ENCODE data around the gene EXOC7. TPM values are rescaled to one million over a fixed set of nuclear protein-coding genes. Genes with fewer than 3 reads are reported as not detected.

EXOC7 gene
- total RNA-seq, 2 donors from 2014 or later, result 74.1 to 79.5 TPM

GRCh38 chr17:76139801-76140660 lies 36.4 kb upstream of the EXOC7 start:
- intact Hi-C loops (cut with DNase I), result loop anchor here in 1 of 2 donors (10.0 kb wide), 1 partner anchor 45 kb away; no protein-coding TSS in a partner anchor
- no peak for ATAC-seq
- no peak for DNase-seq

GRCh38 chr17:76138896-76139752 lies 35.5 kb upstream of the EXOC7 start:
- intact Hi-C loops (cut with DNase I), result loop anchor here in 1 of 2 donors (10.0 kb wide), 1 partner anchor 46 kb away; no protein-coding TSS in a partner anchor
- no peak for DNase-seq
- no peak for ATAC-seq

- intact Hi-C loops (cut with DNase I), result loop anchor here in 1 of 2 donors (10.0 kb wide), 1 partner anchor 46 kb away; no protein-coding TSS in a partner anchor
- DNase-seq, result no peak
These were observed 34.8 kb upstream of the EXOC7 start for GRCh38 chr17:76138234-76138895.

GRCh38 chr17:76137351-76138233 lies 34.0 kb upstream of the EXOC7 start:
- no peak for DNase-seq
- intact Hi-C loops (cut with DNase I), result loop anchor here in 1 of 2 donors (10.0 kb wide), 1 partner anchor 47 kb away; no protein-coding TSS in a partner anchor
- no peak for ATAC-seq

More at GRCh38 chr17:76138234-76138895, 34.8 kb upstream of the EXOC7 start:
- no peak for ATAC-seq

GRCh38 chr17:76137001-76137350 lies 33.4 kb upstream of the EXOC7 start:
- ATAC-seq (no peak), DNase-seq (no peak)
- intact Hi-C loops (cut with DNase I), result loop anchor here in 1 of 2 donors (10.0 kb wide), 1 partner anchor 48 kb away; no protein-coding TSS in a partner anchor

GRCh38 chr17:76136276-76137000 lies 32.9 kb upstream of the EXOC7 start:
- intact Hi-C loops (cut with DNase I), result loop anchor here in 1 of 2 donors (10.0 kb wide), 1 partner anchor 48 kb away; no protein-coding TSS in a partner anchor
- DNase-seq, result no peak
- no peak for ATAC-seq

- no peak for DNase-seq
These were observed 32.2 kb upstream of the EXOC7 start for GRCh38 chr17:76135810-76136188.

GRCh38 chr17:76134911-76135809 lies 31.6 kb upstream of the EXOC7 start:
- ATAC-seq, result no peak
- intact Hi-C loops (cut with DNase I), result loop anchor here in 1 of 2 donors (10.0 kb wide), 1 partner anchor 50 kb away; no protein-coding TSS in a partner anchor
- DNase-seq, result no peak

More at GRCh38 chr17:76135810-76136188, 32.2 kb upstream of the EXOC7 start:
- no peak for ATAC-seq
- intact Hi-C loops (cut with DNase I), result loop anchor here in 1 of 2 donors (10.0 kb wide), 1 partner anchor 49 kb away; no protein-coding TSS in a partner anchor

GRCh38 chr17:76132574-76133338 lies 29.2 kb upstream of the EXOC7 start:
- ATAC-seq, result no peak
- no peak for DNase-seq
- intact Hi-C loops (cut with DNase I), result loop anchor here in 1 of 2 donors (10.0 kb wide), 1 partner anchor 52 kb away; no protein-coding TSS in a partner anchor

- ATAC-seq (no peak), DNase-seq (no peak)
- intact Hi-C loops (cut with DNase I), result loop anchor here in 1 of 2 donors (10.0 kb wide), 1 partner anchor 53 kb away; no protein-coding TSS in a partner anchor
These were observed 28.3 kb upstream of the EXOC7 start for GRCh38 chr17:76131692-76132573.

GRCh38 chr17:76131051-76131691 lies 27.6 kb upstream of the EXOC7 start:
- intact Hi-C loops (cut with DNase I), result loop anchor here in 1 of 2 donors (10.0 kb wide), 1 partner anchor 54 kb away; no protein-coding TSS in a partner anchor
- ATAC-seq (no peak), DNase-seq (no peak)

- no peak for ATAC-seq
- intact Hi-C loops (cut with DNase I), result loop anchor here in 1 of 2 donors (10.0 kb wide), 1 partner anchor 54 kb away; no protein-coding TSS in a partner anchor
- DNase-seq, result no peak
These were observed 26.9 kb upstream of the EXOC7 start for GRCh38 chr17:76130473-76130872.

- intact Hi-C loops (cut with DNase I), result no loop called here
These were observed 22.3 kb upstream of the EXOC7 start for GRCh38 chr17:76125922-76126321.

GRCh38 chr17:76125391-76125675 lies 21.7 kb upstream of the EXOC7 start:
- intact Hi-C loops (cut with DNase I), result no loop called here
- ATAC-seq, result no peak
- no peak for DNase-seq

More at GRCh38 chr17:76125922-76126321, 22.3 kb upstream of the EXOC7 start:
- DNase-seq, result no peak
- ATAC-seq, result no peak
